DOHH2 (cell line): ENCODE data around the gene PRDM5.

ENCODE experiments used
- CTCF ChIP-seq: fragments of 200-600 bp; sonication (generic); IDR thresholded peaks from one replicate; pipeline ENCODE4 v1.5.1; 2014; ENCODE audit warnings: antibody characterized with exemption, mild to moderate bottlenecking, low read depth, low read length; ENCODE audit not compliant: poor library complexity, severe bottlenecking
- EZH2phosphoT487 ChIP-seq: fragments of 200-600 bp; sonication (generic); IDR thresholded peaks from 2 replicates; pipeline ENCODE4 v1.6.1; 2017; ENCODE audit warnings: borderline replicate concordance, mild to moderate bottlenecking, antibody characterized with exemption, low read length, moderate library complexity, mixed read lengths

DNA sequence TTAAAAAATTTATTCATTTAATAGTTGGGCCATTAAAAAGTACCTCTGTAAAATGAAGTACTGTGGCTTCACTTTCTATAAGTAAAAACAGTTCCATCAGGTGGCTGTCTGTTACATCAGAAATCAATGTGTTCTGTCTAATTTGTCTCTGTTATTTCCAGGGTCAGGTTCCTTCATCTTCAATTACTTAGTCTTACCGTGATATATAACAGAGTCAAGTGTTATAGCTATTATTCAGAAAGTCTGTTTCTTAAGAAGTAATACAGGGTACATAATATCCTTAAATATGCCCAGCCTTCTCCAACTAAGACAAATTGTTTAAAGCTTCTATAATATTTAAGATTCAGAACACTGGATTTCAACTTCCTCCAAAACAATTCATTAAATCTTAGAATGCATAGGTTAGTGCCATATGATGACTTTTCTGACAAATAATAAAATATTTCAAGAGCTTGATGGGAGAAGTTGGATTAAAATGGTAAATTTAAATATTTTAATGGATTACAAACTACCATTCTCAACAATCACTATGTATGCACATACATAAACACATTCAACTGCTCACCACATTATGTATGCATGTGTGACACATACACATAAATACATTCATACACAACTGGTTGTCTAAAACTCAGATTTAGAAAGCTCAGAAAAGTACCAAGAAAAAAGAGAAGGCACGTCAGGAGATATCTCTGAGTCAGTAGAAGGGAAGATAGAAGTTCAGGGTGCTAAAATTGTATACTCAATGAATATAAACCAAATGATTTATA lies 268.5 kb downstream of the PRDM5 start:
- no peak for TF ChIP-seq CTCF
- TF ChIP-seq EZH2phosphoT487, result no peak
